ENCODE measurements around the gene KCNK17. TPM values are rescaled to one million over a fixed set of nuclear protein-coding genes. Genes with fewer than 3 reads are reported as not detected.
A peak's percentile ranks its signal among the peaks of the same experiment; 100 is the strongest.

The KCNK17 gene
- total RNA-seq, 1 donor from 2014 or later = not detected

GRCh38 chr6:39333644-39334438 lies 19.6 kb upstream of the KCNK17 start:
- Histone ChIP-seq H3K27me3 (ENCODE audit: control insufficient read depth, insufficient read depth, low read length) (no peaks in the 10 kb centered on the region), H3K4me3 (ENCODE audit: low read depth, low read length) (no peak overlapping the region), H3K36me3 (ENCODE audit: control insufficient read depth, insufficient read depth, low read length) (no peaks in the 10 kb centered on the region)
- FAIRE-seq (no peak), DNase-seq (ENCODE audit: low read depth) (no peak)
- TF ChIP-seq, protein P1, sequence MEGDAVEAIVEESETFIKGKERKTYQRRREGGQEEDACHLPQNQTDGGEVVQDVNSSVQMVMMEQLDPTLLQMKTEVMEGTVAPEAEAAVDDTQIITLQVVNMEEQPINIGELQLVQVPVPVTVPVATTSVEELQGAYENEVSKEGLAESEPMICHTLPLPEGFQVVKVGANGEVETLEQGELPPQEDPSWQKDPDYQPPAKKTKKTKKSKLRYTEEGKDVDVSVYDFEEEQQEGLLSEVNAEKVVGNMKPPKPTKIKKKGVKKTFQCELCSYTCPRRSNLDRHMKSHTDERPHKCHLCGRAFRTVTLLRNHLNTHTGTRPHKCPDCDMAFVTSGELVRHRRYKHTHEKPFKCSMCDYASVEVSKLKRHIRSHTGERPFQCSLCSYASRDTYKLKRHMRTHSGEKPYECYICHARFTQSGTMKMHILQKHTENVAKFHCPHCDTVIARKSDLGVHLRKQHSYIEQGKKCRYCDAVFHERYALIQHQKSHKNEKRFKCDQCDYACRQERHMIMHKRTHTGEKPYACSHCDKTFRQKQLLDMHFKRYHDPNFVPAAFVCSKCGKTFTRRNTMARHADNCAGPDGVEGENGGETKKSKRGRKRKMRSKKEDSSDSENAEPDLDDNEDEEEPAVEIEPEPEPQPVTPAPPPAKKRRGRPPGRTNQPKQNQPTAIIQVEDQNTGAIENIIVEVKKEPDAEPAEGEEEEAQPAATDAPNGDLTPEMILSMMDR (IDR thresholded peaks at IDR 0.05; ENCODE audit: insufficient read depth, low read length, severe bottlenecking) = no peak

DNA sequence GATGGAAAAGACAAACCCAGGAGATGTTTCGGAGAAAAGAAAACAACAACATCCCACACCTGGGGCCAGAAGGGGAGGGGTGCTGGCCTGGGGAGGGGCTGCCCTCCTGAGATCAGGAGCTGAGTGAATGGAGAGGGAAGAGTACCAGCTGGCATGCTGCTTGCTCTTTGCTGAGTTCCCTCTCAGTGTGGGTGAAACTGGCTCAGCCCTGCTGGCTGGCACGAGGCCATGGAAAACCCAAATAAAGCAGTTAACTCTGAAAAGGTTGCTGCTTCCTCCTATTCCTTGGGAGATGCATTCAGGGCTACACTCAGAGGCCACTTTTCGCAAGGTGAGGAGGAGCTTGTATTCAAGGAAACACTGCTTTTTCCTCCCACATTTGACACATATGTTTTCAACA lies 16.3 kb upstream of the KCNK17 start:
- peaks cover 3% of the 10 kb centered on the region for H3K27me3 ChIP-seq (ENCODE audit: control insufficient read depth, insufficient read depth, low read length)
- H3K4me3 ChIP-seq (ENCODE audit: low read depth, low read length) = no peak overlapping the region
- no peaks in the 10 kb centered on the region for H3K36me3 ChIP-seq (ENCODE audit: control insufficient read depth, insufficient read depth, low read length)
- no peak for DNase-seq (ENCODE audit: low read depth)
- TF ChIP-seq, protein P1 (IDR thresholded peaks at IDR 0.05; ENCODE audit: insufficient read depth, low read length, severe bottlenecking) = no peak
- FAIRE-seq = no peak

GRCh38 chr6:39330057-39330456 lies 15.8 kb upstream of the KCNK17 start:
- Histone ChIP-seq H3K4me3 (ENCODE audit: low read depth, low read length) (no peak overlapping the region), H3K36me3 (ENCODE audit: control insufficient read depth, insufficient read depth, low read length) (no peaks in the 10 kb centered on the region), H3K27me3 (ENCODE audit: control insufficient read depth, insufficient read depth, low read length) (peaks cover 3% of the 10 kb centered on the region)
- no peak for DNase-seq (ENCODE audit: low read depth)
- TF ChIP-seq, protein P1 (IDR thresholded peaks at IDR 0.05; ENCODE audit: insufficient read depth, low read length, severe bottlenecking) = no peak
- FAIRE-seq = no peak

DNA sequence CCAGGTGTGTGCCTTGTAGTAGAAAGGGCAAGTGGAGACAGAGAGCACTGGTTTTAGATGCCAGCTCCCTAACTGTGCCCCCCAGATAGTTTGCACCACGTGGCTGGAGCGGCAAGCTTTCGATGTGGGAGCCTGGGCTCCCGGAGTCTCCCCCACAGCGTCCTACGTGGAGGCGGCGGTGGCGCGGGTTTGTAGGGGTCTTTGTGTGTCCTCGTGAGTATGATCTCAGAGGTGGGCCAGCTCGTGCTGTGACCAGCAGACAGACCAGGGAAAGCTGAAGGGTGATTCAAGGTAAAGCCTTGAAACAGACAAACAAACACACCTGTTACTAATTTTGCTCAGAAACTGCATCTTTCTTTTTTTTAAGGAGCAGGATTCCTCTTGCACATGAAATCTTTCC lies 13.8 kb upstream of the KCNK17 start:
- no peaks in the 10 kb centered on the region for H3K36me3 ChIP-seq (ENCODE audit: control insufficient read depth, insufficient read depth, low read length)
- FAIRE-seq (no peak), DNase-seq (ENCODE audit: low read depth) (no peak)
- H3K27me3 ChIP-seq (ENCODE audit: control insufficient read depth, insufficient read depth, low read length) = peaks cover 3% of the 10 kb centered on the region
- TF ChIP-seq, protein P1 (IDR thresholded peaks at IDR 0.05; ENCODE audit: insufficient read depth, low read length, severe bottlenecking) = no peak
- H3K4me3 ChIP-seq (ENCODE audit: low read depth, low read length) = no peak overlapping the region

GRCh38 chr6:39327507-39327906 lies 13.3 kb upstream of the KCNK17 start:
- Histone ChIP-seq H3K27me3 (ENCODE audit: control insufficient read depth, insufficient read depth, low read length) (peaks cover 3% of the 10 kb centered on the region), H3K4me3 (ENCODE audit: low read depth, low read length) (no peak overlapping the region), H3K36me3 (ENCODE audit: control insufficient read depth, insufficient read depth, low read length) (no peaks in the 10 kb centered on the region)
- FAIRE-seq (peak; percentile 18), DNase-seq (ENCODE audit: low read depth) (no peak)
- TF ChIP-seq, protein P1 (IDR thresholded peaks at IDR 0.05; ENCODE audit: insufficient read depth, low read length, severe bottlenecking) = no peak

Data from bronchial epithelial cell (primary cell).